ENCODE data around the gene ATP5IF1. TPM values are rescaled to one million over a fixed set of nuclear protein-coding genes. Genes with fewer than 3 reads are reported as not detected.

Gene ATP5IF1
- total RNA-seq, 4 donors from 2014 or later = 75.6 to 307 (median 236) TPM

- no peak for TF ChIP-seq POLR2A (IDR thresholded peaks at IDR 0.05)
- no peak for TF ChIP-seq CTCF (IDR thresholded peaks at IDR 0.05)
- Histone ChIP-seq H3K4me3 (replicated peaks in 1 of 3) (no peak overlapping the region), H3K4me1 (peaks cover 10 to 12% of the 10 kb centered on the region in 2 donors), H3K27me3 (no peaks in the 10 kb centered on the region), H3K27ac (no peak overlapping the region), H3K9me3 (no peaks in the 10 kb centered on the region), H3K36me3 (peaks cover 39 to 56% of the 10 kb centered on the region in 2 donors)
- 94 to 96% methylated on average over 8 of the region's 8 CpGs for WGBS, 2 donors
- DNase-seq = no peak
- intact Hi-C loops (cut with DNase I) = no loop called here
Observed at GRCh38 chr1:28199328-28200233, 36.3 kb upstream of the ATP5IF1 start.

- H3K27me3 ChIP-seq = no peaks in the 10 kb centered on the region
- WGBS, 2 donors = 97 to 98% methylated on average over 6 of the region's 6 CpGs
- no peaks in the 10 kb centered on the region for H3K9me3 ChIP-seq
- H3K4me3 ChIP-seq (replicated peaks in 1 of 3) = no peak overlapping the region
- H3K4me1 ChIP-seq = peaks cover 10 to 12% of the 10 kb centered on the region in 2 donors
- TF ChIP-seq POLR2A (IDR thresholded peaks at IDR 0.05) = no peak
- no peak for TF ChIP-seq CTCF (IDR thresholded peaks at IDR 0.05)
- intact Hi-C loops (cut with DNase I) = no loop called here
- no peak overlapping the region for H3K27ac ChIP-seq
- peaks cover 45 to 59% of the 10 kb centered on the region in 2 donors for H3K36me3 ChIP-seq
- DNase-seq = no peak
Observed at GRCh38 chr1:28200234-28200873, 35.6 kb upstream of the ATP5IF1 start.

- intact Hi-C loops (cut with DNase I) = loop anchor here (5.0 kb wide), 1 partner anchor 113 kb away; no protein-coding TSS in a partner anchor
- no peak overlapping the region for H3K4me3 ChIP-seq (replicated peaks in 1 of 3)
Observed at GRCh38 chr1:28205243-28205642, 30.7 kb upstream of the ATP5IF1 start.

GRCh38 chr1:28208818-28209441 lies 27.0 kb upstream of the ATP5IF1 start:
- peak; percentile 71 to 73 for DNase-seq
- Histone ChIP-seq H3K4me1 (no peaks in the 10 kb centered on the region), H3K4me3 (replicated peaks in 1 of 3) (no peak overlapping the region), H3K27me3 (no peaks in the 10 kb centered on the region), H3K36me3 (peaks cover 26 to 31% of the 10 kb centered on the region in 2 donors), H3K27ac (no peak overlapping the region), H3K9me3 (no peaks in the 10 kb centered on the region)
- WGBS, 2 donors = 33 to 35% methylated on average over 4 of the region's 4 CpGs
- intact Hi-C loops (cut with DNase I) = loop anchor here (5.0 kb wide), 1 partner anchor 117 kb away; no protein-coding TSS in a partner anchor
- TF ChIP-seq CTCF (IDR thresholded peaks at IDR 0.05) (peak; percentile 31 to 90 (median 72)), POLR2A (IDR thresholded peaks at IDR 0.05) (no peak)

More at GRCh38 chr1:28205243-28205642, 30.7 kb upstream of the ATP5IF1 start:
- Histone ChIP-seq H3K27me3 (no peaks in the 10 kb centered on the region), H3K9me3 (no peaks in the 10 kb centered on the region), H3K4me1 (no peaks in the 10 kb centered on the region), H3K36me3 (peaks cover 44 to 53% of the 10 kb centered on the region in 2 donors), H3K27ac (no peak overlapping the region)
- TF ChIP-seq POLR2A (IDR thresholded peaks at IDR 0.05) (no peak), CTCF (IDR thresholded peaks at IDR 0.05) (no peak)
- DNase-seq = no peak
- 80 to 89% methylated on average over 4 of the region's 4 CpGs for WGBS, 2 donors
